ENCODE measurements around the gene ANKS6. TPM values are rescaled to one million over a fixed set of nuclear protein-coding genes. Genes with fewer than 3 reads are reported as not detected.

ANKS6 gene
- total RNA-seq, 4 donors from 2014 or later, result 15.8 to 31.4 (median 23.6) TPM

- no peaks in the 10 kb centered on the region for H3K9me3 ChIP-seq
- no peak overlapping the region for H3K4me3 ChIP-seq
- TF ChIP-seq CTCF (IDR thresholded peaks at IDR 0.05) (no peak), EP300 (IDR thresholded peaks at IDR 0.05) (no peak), POLR2AphosphoS5 (IDR thresholded peaks at IDR 0.05) (no peak), POLR2A (IDR thresholded peaks at IDR 0.05; ENCODE audit: low read depth) (no peak)
- peaks cover 0 to 14% (median 4%) of the 10 kb centered on the region in 4 donors for H3K36me3 ChIP-seq
- no peaks in the 10 kb centered on the region for H3K4me1 ChIP-seq
- H3K27me3 ChIP-seq, result no peaks in the 10 kb centered on the region
- H3K27ac ChIP-seq (replicated peaks in 1 of 4), result no peak overlapping the region
- 97% methylated on average over 2 of the region's 2 CpGs for WGBS
- no peak for DNase-seq (ENCODE audit: extremely low spot score)
- intact Hi-C loops (cut with DNase I), result no loop called here
Measured at GRCh38 chr9:98821831-98822230, 25.5 kb upstream of the ANKS6 start.

- H3K4me3 ChIP-seq, result no peak overlapping the region
- 84% methylated on average over 3 of the region's 3 CpGs for WGBS
- intact Hi-C loops (cut with DNase I), result no loop called here
- H3K27me3 ChIP-seq, result no peaks in the 10 kb centered on the region
- no peaks in the 10 kb centered on the region for H3K9me3 ChIP-seq
- no peak for DNase-seq (ENCODE audit: extremely low spot score)
- H3K27ac ChIP-seq (replicated peaks in 1 of 4), result no peak overlapping the region
- no peak for TF ChIP-seq POLR2AphosphoS5 (IDR thresholded peaks at IDR 0.05)
- TF ChIP-seq POLR2A (IDR thresholded peaks at IDR 0.05; ENCODE audit: low read depth), result no peak
- H3K36me3 ChIP-seq, result peaks cover 0 to 7% (median 0%) of the 10 kb centered on the region in 4 donors
- no peaks in the 10 kb centered on the region for H3K4me1 ChIP-seq
Measured at GRCh38 chr9:98819231-98819630, 22.9 kb upstream of the ANKS6 start.

- no peak for DNase-seq (ENCODE audit: extremely low spot score)
- intact Hi-C loops (cut with DNase I), result no loop called here
- TF ChIP-seq EP300 (IDR thresholded peaks at IDR 0.05) (no peak), POLR2AphosphoS5 (IDR thresholded peaks at IDR 0.05) (no peak), CTCF (IDR thresholded peaks at IDR 0.05) (no peak), POLR2A (IDR thresholded peaks at IDR 0.05; ENCODE audit: low read depth) (no peak)
- H3K27me3 ChIP-seq, result no peaks in the 10 kb centered on the region
- no peak overlapping the region for H3K4me3 ChIP-seq
- no peaks in the 10 kb centered on the region for H3K4me1 ChIP-seq
- no peaks in the 10 kb centered on the region for H3K9me3 ChIP-seq
- WGBS, result 90% methylated on average over 2 of the region's 2 CpGs
- H3K27ac ChIP-seq (replicated peaks in 1 of 4), result no peak overlapping the region
- H3K36me3 ChIP-seq, result peaks cover 0 to 4% (median 0%) of the 10 kb centered on the region in 4 donors
Measured at GRCh38 chr9:98818764-98819163, 22.4 kb upstream of the ANKS6 start.

- DNase-seq (ENCODE audit: extremely low spot score), result no peak
- Histone ChIP-seq H3K4me3 (no peak overlapping the region), H3K4me1 (peaks cover 0 to 9% (median 7%) of the 10 kb centered on the region in 4 donors), H3K9me3 (no peaks in the 10 kb centered on the region), H3K27ac (replicated peaks in 1 of 4) (no peak overlapping the region), H3K36me3 (no peaks in the 10 kb centered on the region), H3K27me3 (no peaks in the 10 kb centered on the region)
- intact Hi-C loops (cut with DNase I), result no loop called here
- WGBS, result 90% methylated on average over 6 of the region's 6 CpGs
- TF ChIP-seq POLR2AphosphoS5 (IDR thresholded peaks at IDR 0.05), result no peak
Measured at GRCh38 chr9:98815391-98815951, 19.1 kb upstream of the ANKS6 start.

GRCh38 chr9:98811051-98811650 is 14.8 kb upstream of the ANKS6 start:
- 49% methylated on average over 2 of the region's 2 CpGs for WGBS
- intact Hi-C loops (cut with DNase I), result no loop called here
- no peaks in the 10 kb centered on the region for H3K36me3 ChIP-seq

More at GRCh38 chr9:98811051-98811650, 14.8 kb upstream of the ANKS6 start:
- H3K27ac ChIP-seq (replicated peaks in 1 of 4), result peak overlapping the region in 3 of 4 donors; percentile 25 to 90 (median 89)
- H3K9me3 ChIP-seq, result no peaks in the 10 kb centered on the region
- H3K4me3 ChIP-seq, result no peak overlapping the region
- H3K27me3 ChIP-seq, result no peaks in the 10 kb centered on the region
- TF ChIP-seq EP300 (IDR thresholded peaks at IDR 0.05) (no peak), POLR2AphosphoS5 (IDR thresholded peaks at IDR 0.05) (no peak), POLR2A (IDR thresholded peaks at IDR 0.05; ENCODE audit: low read depth) (no peak), CTCF (IDR thresholded peaks at IDR 0.05) (no peak)
- DNase-seq (ENCODE audit: extremely low spot score), result no peak
- peaks cover 10 to 49% (median 45%) of the 10 kb centered on the region in 4 donors for H3K4me1 ChIP-seq

Data from esophagus muscularis mucosa (tissue), 4 donors.